ENCODE data around the gene SFTA2.

The SFTA2 gene

DNA sequence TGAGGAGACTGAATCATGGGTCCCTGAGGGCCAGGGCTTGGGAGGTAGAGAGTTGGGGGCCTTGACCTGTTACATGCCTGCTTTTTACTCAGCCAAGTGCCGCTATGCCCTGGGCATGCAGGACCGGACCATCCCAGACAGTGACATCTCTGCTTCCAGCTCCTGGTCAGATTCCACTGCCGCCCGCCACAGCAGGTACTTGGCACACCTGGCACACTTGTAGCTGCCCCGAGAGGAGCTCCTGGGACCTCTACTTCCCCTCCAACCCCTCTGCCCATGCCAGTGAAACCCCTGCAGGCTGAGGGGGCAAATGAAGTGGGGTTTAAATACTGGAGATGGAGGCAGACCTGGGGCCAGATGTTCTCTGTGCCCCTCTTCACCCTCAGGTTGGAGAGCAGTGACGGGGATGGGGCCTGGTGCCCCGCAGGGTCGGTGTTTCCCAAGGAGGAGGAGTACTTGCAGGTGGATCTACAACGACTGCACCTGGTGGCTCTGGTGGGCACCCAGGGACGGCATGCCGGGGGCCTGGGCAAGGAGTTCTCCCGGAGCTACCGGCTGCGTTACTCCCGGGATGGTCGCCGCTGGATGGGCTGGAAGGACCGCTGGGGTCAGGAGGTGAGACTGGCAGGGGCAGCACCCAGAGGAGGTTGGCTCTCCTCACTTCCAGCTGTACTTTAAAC is 43.0 kb downstream of the SFTA2 start:
- no peak for DNase-seq

DNA sequence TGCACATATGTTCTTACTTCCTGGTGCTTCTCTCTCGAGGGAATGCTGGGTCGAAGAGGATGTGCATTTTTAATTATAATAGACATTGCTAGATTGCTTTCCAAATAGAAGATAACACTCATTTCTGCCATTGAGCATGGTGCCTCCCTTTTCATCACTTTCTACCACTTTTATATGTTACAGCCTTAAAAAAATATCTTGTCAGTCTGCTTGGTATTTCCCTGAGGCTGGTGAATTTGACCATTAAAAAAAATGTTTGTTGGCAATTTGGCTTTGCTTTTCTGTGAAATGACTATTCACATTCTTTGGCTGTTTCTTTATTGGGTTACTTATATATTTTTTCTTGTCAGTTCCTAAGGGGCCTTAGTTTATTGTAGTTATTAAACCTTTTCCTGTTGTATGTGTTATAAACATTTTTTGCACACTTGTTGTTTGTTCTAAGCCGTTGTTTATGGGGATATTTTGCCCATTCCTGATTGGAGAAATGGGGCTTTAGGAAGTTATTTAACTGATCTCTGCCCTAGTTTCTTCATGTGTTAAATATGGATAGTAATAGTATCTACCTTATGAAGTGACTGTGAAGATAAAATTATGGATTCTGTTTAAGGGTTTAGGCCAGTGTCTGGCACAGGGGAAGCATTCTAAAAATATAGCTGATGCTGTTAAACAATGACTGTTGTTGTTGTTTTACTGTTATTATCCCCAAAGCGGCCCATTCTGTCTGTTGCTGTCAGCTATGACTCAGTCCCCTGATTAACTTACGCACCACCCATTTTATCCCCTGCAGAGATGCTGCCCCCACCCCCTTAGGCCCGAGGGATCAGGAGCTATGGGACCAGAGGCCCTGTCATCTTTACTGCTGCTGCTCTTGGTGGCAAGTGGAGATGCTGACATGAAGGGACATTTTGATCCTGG is 43.8 kb downstream of the SFTA2 start:
- no peak for DNase-seq

GRCh38 chr6:30886897-30887255 is 45.1 kb downstream of the SFTA2 start:
- no peak for DNase-seq

DNA sequence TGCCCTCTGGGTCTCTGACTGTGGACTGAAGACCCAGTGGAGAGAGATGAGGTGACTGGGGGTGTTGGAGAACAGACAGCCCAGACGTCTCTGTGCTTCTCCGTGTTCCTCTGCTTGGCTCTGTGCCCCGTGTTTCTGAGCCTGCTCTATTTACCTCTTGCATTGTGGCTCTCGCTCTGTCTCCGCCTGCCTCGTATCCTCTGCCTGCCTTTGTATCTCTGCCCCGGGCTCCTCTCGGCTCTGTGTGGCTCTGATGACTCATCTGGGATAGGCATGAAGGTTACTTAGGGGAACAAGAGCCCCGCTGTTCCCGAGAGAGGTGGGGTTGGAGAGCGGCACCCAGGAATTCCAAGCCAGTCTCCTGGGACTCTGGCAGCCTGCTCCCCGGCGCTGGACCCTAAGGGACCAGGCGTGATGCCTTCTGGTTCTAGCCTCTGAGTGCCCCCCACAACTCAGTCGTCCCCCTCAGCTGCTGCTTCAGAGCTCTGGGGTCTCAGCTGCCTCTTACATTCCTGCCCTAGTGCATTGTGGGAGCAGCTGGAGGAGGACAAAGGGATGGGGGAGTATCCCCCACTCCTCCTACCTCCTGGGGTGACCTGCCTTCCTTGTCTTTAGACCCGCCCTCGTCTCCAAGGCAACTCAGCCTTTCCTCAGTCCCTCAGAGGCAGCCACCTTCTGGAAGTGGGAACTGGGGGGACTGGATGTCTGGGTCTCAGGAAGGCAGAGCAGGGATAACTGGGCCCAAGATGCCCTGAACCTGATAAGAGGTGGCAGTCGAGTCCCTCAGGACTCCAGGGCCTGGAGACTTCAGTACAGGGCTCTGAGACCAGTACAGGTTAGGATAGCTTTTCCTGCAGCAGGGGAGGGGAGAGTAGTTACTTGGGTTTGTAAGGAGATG is 45.7 kb downstream of the SFTA2 start:
- peak; percentile 91 for DNase-seq

DNA sequence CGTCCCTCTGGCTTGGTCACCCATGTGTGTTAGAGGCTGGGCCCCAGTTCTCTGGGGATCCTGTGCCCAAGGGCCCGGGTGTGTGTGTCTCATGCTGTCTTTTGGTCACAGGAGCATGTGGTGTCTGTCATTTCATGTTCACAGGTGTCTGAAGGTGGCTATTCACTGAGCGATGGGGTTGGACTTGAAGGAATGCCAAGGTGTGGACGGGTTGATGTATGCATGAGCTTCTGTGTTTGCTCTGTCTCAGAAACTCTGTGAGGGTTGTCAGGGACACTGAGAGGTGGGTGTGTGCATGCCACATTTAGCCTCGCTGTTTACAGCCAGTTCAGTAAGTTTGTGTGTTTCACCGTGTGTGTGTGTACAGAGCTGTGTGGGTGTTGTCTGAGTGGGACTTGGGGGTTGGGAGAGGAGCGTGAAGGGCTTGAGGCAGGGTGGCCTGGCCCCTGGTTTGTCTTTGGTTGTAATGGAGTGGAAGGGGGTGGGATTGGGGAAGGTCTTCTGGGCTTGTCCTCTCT is 46.4 kb downstream of the SFTA2 start:
- peak; percentile 49 for DNase-seq

DNA sequence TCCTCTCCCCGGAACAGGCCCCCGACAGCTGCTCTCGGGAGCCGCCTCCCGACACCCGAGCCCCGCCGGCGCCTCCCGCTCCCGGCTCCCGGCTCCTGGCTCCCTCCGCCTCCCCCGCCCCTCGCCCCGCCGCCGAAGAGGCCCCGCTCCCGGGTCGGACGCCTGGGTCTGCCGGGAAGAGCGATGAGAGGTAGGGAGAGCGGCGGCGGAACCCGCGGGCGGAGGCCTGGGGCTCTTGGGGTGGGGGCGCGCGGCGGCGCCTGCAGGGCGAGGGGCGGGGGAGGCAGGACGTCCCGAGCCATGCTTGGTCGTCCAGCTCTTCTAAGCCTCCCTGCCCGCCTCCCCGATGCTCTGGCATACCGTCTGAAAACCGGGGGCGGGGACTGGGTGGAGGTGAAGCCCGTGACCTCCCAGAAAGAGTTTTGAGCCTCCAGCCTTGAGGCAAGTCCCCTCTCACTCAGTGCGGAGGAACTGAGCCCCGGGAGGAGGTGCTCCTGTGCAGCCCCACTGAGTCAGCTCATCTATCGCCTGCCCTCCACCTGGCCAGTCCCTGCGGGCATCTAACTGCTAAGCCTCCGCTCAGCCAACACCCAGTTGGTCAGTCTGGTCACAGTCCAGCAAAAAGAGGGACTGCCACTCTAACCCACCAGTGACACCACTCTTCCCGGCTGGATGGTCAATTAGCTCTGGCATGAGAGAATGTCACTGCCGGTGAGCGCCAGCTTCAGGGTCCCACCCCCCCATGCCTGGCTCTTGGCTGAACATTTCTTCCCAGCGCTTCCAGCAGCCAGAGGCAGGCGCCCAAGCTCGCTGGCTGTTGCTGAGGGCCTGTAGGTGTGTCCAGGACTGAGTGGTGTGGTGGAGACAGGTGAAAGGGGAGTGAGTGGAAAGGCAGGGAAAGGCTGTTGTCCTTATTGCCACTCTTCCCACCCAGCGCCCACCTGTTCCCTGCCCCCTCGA is 47.2 kb downstream of the SFTA2 start:
- peak; percentile 26 for DNase-seq

DNA sequence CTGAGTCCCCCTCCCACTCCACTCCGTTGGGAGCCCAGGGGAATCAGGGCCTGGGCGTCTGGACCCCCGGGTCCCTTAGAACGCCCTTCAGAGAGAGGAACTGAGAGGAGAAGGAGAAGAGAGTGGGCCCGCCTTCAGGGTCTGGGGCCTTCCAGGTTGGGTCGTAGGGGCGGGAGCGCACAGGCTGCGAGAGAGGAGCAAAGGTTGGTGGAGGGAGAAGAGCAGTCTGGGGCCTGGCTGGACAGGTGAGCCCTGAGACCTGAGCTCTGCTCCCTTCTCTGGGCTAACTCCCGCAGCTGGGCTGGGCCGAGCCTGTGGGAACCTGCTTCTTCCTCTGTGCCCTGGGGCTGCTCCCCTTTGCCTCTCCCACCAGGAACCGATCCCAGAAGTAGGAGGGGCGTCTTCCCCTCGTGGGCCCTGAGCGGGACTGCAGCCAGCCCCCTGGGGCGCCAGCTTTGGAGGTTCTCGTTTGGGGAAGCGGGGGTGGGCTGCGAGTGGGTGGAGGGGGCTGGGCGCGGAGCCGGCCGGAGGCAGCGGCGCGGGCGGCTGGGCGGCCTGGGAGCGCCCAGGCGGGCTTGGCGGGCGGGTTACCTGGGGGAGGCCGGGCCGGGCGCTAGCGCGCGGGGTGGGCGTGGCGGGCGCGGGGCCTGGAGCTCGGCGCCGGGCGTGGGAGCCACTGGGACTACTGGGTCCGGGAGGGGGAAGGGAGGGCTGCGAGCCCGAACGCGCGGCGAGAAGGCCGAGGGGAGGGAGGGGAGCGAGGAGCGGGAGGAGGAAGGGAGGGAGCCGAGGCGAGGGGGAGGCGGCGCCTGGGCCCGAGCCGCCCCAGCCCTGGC is 48.1 kb downstream of the SFTA2 start, which contains the start of gene DDR1:
TSS of gene DDR1 (plus strand) at position 835 of the 836 bp plus-strand sequence. CDS start 4,211 bp downstream, outside the sequence.
- peak; percentile 74 for DNase-seq

DNA sequence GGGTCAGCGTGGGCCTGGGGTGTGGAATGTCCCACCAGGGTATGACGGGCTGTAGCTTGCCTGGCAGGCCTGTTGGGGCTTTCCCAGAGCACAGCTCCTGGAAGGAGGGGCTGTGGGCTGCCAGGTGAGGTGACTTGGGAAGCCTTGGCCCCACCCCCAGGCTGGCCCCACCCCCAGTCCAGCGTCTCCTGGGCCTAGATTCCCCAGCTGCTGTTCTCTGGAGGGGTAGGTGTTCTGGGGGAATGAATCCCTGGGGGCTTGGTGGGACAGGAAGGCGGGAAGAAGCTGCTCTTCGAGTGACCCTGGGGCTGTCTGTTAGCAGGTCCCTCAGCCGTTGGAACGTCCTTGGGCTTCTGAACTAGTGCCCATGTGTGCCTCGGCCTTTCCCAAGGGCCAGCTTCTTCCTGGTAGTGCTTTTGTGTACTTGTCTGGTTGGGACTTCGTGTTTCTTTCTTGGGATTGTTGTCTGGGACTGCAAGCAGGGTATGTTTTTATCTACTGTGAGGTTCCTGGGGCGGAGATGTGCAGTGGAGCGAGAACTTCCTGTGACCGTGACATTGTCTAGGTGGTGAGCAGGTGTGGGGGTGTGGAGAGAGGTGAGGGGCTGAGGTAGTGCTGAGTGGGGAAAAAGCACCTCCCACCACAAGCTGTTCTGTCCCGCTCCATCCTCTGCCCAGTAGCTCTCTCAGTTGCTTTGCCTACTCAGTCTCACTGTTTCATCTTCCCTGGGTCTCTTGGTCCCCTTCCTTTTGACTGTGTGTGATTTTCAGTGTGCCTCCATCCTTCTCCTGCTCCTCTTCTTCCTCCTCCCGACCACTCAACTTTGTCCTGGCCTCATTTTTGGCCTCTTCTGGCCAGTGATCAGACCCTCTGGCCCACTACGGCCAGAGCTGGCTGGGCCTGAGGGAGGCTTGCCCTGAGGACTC is 48.9 kb downstream of the SFTA2 start:
- peak; percentile 56 for DNase-seq

- no peak for DNase-seq
Measured at GRCh38 chr6:30882204-30882758, 49.7 kb downstream of the SFTA2 start.

- no peak for DNase-seq
Measured at GRCh38 chr6:30881392-30882203, 50.4 kb downstream of the SFTA2 start.
